ENCODE measurements around the gene POTED.
"Not testable (repeated sequence)": the region's sequence is repeated elsewhere in the genome, so short reads cannot be mapped to it uniquely, and the experiment has no call there.

POTED gene

DNA sequence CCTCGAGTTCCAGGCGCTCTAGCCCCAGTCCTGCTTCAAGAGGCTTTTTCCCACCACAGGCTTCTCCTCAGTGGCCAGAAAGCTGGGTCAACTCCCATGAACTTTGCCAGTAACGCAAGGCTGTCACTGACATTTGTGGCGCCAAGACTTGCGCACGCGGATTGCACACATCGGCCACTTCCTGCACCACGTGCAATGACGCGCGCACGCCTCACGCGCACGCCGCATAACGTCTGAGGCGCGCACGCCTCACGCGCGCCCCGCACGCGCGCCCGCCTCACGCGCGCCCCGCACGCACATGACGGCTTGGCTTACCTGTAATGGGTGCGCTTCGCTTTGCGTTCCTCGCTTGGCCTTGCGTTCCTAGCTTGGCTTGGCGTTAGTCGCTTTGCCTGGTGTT is at the start of gene POTED:
TSS of gene POTED (plus strand) at position 301 of the 400 bp plus-strand sequence. CDS start 452 bp downstream, outside the sequence.
- DNase-seq (ENCODE audit: low spot score): not testable (repeated sequence)

DNA sequence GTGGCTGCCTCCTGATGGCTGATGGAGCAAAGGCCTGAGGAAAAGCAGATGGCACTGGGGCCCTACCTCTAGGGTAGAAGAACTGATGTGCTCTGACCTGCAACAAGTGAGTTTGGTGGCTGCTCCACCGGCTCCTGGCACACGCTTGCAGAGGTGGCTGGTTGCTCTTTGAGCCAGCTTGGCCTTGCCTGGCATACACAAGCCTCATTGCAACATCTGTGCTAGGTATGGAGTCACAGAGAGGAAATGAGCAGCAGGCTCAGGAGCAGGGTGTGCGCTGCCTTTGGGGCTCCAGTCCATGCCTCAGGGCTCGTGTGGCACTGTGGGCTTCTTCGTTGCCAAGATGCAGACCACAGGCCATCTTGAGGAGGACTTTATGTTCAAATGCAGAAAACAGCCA is 40.5 kb downstream of the POTED start:
- not testable (repeated sequence) for DNase-seq (ENCODE audit: low spot score)

DNA sequence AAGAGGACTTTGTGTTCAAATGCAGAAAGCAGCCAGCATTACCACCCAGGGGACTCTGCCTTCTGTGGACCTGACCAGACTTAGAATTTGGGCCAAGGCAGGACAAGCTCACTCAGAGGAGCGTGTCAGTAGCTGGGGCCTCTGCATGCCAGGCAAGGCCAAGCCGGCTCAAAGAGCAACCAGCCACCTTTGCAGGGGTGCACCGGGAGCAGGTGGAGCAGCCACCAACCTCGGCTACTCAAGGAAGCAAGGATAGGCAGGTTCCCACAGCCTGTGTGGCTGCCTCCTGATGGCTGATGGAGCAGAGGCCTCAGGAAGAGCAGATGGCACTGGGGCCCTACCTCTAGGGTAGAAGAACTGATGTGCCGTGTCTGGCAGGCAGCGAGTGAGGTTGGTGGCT is 42.2 kb downstream of the POTED start:
- not testable (repeated sequence) for DNase-seq (ENCODE audit: low spot score)

Measured in CD4-positive, alpha-beta T cell treated with Interleukin-2 at 100 ng/mL for 4 hours (primary cell).